HG03565 (cell line): Measurements from ENCODE around the gene CPNE5.
"Not testable (repeated sequence)": the region's sequence is repeated elsewhere in the genome, so short reads cannot be mapped to it uniquely, and the experiment has no call there.

ENCODE experiments used
- ATAC-seq: cut with Tn5 transposase; IDR thresholded peaks from one replicate; pipeline ENCODE4 v1.9.1; 2021; ENCODE audit warnings: mild to moderate bottlenecking, moderate library complexity; ENCODE audit not compliant: unreplicated experiment

Gene CPNE5

DNA sequence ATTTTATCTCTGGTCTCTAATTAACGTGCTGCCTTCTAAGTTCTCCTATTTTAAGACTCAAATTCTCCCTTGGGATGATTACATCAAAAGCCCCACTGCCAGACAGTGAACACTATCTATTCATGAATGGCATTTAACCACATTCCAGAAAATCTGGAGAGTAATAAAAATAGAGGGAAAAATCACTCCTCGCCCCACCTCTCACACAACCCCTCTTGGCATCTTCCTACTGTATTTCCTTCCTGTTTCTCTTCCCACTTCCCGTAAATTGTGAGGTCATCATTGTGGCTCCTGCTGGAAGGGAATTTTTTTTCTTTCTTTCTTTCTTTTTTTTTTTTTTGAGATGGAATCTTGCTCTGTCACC, 110.1 kb downstream of the CPNE5 start:
- ATAC-seq = no peak

DNA sequence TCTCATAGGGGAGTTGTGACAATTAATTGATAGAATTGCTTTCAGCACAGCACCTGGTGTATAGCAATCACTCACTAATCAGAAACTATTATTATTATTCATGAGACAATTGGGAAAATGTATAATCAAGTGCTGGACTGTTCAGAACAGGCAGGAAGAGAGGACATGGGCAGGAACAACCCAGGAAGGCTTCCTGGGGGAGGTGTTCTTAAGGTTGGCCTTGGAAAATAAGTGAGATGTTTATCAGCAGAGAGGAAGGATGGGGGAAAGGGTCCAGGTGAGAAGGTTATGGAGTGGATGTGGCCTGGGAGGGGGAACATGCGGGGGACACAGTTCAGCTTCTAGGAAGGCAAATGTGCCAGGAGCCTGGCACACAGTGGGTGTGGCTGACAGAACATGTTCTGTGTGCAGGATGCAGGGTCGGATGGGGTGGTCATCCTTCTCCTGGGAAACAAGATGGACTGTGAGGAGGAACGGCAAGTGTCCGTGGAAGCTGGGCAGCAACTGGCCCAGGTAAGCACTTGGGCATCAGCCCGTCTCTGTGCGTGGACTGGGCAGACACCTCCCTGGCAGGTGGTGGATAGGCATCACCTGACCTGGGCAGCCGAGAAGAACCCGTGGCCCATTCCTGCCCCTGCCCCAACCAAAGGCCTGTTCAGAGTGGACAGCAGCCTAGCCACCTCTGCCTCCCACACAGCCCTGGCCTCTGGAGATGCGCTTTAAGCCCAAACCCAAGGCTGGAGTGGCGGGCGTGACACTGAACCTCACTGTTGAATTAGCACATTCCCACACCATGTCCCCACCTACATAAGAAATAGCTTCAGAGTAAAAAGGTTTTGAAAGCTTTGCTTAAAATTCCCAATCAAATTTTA, 110.7 kb downstream of the CPNE5 start:
- ATAC-seq = no peak

DNA sequence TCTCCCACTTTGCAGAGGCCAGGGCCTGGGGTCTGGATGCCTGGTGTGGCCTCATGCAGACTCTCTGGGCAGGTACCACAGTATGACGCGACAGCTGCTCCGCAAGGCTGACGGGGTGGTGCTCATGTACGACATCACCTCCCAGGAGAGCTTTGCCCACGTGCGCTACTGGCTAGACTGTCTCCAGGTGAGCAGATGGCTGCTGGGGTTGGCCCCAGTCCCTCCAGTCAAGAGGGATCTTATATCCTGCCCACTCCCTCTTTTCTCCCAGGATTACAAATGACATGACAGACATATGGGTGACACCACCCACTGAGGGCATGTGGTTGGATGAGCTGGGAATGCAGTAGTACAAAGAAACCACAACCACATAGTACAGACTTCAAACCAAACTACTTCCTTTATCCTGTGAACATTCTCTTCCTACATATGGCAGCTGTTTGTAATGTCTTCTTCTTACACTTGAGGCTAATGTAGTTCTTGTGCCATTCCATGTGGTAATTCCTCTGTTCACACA, 111.7 kb downstream of the CPNE5 start:
- ATAC-seq = no peak

DNA sequence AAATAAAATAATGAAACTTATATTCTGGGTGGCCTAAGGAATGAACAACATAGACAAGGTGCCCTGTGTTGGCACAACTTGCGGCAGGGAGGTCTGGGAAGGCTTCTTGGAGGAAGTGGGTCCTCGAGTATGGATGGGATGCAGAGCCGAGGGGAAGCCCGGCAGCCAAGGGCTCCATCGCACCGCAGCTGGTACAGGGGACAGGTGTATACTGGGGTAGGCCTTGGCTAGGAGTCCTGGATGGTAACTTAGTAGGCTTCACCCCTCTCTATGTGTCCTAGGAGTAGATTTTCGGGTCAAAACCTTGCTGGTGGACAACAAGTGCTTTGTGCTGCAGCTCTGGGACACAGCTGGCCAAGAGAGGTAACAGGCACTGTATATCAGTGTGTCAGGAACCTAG, 113.7 kb downstream of the CPNE5 start:
- ATAC-seq = no peak

DNA sequence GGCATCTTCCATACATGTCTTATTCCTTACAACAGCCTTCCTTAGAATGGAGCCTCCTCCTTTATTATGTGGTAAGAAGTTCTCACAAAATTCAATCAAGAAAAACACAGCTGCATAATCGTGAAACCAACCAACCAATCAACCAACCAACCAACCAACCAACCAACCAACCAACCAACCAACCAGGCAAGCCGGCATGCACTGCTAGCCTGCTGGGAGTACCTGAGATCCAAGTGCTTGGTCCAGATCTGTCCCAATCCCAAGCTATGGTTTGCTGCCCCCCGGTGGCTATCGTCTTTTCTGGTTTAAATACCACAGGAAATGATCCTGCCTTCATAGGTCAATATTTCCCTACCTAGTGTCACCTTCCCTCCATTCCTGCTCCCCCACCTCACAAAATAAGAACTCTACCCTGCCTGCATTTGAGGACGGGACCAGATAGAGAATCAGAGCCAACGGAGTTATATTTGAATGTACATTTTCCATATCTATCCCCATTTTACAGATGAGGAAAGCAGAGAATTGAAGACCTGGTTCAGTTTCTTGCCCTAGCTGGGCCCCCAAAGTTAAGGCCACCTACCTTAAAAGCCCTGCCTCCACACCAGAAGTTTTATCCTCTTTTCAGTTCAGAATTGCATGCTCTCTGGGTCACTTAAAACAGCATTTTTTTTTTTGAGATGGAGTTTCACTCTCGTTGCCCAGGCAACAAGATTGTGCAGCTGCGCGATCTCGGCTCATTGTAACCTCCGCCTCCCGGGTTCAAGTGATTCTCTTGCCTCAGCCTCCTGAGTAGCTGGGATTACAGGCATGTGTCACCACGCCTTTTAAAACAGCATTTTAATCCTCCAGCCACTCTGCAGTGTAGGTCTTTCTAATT, 114.5 kb downstream of the CPNE5 start:
- ATAC-seq = no peak

DNA sequence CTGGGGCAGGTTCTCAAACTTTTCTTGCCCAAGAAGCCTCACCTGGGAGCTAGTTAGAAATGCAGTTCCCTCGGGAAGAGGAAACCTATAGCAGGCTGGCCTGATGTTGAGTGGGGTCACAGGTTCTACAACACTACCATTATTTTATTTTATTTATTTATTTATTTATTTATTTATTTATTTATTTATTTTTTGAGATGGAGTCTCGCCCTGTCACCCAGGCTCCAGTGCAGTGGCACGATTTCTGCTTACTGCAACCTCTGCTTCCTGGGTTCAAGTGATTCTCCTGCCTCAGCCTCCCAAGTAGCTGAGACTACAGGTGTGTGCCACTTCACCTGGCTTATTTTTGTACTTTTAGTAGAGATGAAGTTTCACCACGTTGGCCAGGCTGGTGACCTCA, 115.3 kb downstream of the CPNE5 start:
- not testable (repeated sequence) for ATAC-seq

DNA sequence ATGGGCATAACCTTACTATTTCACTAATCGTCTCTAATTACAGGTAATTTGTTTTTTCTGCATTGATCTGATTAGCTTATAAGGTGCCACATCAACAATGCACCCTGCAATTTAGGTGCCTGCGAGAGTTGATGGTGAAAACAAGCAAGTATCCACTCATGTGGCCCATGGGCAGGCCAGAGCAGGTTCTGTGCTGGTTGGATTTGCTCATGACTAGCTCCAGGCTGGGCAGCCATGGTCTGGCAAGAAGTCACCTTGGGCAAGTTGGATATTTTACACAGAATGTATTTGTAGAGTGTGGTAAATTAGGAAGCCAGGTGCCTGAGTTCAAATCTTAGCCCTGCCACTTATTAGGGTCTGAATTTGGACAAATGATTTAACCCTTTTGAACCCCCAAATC, 116.4 kb downstream of the CPNE5 start:
- ATAC-seq = no peak

DNA sequence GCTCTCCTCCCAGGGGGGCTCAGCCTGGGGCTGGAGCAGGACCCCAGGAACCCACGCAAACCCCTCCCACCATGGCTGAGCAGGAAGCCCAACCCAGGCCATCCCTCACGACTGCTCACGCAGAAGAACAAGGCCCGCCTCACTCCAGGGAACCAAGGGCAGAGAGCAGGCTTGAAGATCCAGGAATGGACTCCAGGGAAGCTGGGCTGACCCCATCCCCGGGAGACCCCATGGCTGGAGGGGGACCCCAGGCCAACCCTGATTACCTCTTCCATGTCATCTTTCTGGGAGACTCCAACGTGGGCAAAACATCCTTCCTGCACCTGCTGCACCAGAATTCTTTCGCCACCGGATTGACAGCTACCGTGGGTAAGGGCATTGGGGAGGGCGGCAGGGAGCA, 116.9 kb downstream of the CPNE5 start:
- ATAC-seq = no peak

DNA sequence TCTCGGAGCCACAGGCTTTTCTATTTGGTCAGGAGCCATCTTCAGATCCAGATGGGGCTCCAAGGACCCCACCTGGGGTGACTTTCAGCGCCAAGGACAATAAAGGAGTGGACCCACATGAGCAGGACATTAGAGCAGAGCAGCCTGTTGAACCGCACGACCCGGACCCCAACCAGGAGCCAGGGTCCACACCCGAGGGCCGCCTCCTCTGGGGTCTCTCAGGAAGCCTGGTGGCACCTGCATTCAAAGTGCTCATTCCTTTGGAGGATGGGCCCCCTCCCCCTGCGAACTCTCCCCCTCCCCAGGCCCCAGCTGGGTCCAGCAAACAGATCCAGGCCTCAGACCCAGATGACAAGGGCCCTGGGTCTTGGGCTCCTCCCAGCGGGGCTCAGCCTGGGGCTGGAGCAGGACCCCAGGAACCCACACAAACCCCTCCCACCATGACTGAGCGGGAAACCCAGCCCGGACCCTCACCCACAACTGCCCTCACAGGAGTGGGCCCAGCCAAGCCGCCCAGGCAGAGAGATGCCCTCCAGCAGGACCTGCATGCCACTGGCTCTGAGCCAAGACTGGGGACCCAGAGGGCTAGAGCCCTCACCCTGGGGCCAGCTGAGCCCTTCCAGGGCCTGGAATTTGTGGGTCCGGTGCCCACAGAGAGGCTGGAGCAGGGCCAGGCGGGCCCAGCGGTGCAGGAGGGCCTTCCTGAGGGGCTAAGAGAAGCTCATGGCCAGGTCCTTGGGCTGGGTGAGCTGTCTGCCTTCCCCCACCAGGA, 117.7 kb downstream of the CPNE5 start:
- no peak for ATAC-seq

DNA sequence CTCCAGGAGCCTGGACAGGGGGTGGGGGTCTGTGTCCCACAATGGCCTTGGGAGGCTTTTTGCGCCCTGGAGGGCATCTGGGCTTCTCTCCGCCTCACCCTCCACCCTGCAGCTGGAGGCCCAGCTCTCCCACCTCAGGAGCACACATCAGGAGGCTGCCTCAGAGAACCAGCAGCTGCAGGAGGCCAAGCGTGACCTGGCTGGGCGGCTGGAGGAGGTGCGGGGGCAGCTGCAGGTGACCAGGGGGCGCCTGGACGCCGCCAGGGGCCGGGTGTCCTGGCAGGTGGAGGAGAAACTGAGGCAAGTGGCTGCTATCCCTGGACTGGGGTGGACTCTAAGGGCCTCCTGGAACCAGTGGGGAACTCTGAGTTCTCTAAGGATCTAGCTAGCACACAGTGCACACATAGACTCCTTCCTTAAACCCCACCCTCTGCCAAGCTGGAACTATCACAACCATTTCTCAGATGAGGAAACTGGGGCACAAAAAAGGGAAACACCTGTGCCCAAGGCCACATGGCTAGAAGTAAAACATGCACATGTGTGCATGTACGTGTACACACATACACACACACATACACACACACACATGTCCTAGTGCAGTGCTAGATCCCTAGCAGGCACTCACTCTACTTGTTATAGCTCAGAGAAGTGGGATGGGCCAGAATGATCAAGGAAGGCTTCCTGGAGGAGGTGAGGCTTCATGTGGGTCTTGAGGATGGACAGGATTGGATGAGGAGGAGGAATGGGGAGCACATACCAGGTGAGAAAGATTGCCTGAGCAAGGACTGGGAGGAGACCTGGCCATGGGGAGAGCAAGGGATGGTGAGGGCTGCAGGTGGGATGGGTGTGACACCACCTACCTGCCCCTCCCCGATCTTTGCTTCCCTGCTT, 118.7 kb downstream of the CPNE5 start:
- ATAC-seq = no peak

DNA sequence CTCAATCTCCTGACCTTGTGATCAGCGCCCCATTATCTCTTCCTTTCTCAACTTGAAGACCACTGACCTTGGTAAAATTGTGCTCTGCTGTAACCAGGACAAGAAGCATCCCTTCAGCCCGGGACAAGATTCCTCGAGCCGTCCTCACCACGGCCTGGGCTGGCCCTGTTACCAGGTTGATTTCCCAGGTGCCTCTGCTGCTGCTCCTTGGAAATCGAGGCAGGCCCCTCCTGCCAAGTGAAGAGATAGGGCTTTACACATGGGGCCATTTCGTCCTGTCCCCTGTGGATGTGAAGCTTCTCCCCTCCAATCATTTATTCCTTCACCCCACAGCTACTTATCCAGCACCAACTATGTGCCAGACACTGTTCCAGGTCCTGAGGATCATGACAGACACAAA, 120.1 kb downstream of the CPNE5 start:
- ATAC-seq = no peak

DNA sequence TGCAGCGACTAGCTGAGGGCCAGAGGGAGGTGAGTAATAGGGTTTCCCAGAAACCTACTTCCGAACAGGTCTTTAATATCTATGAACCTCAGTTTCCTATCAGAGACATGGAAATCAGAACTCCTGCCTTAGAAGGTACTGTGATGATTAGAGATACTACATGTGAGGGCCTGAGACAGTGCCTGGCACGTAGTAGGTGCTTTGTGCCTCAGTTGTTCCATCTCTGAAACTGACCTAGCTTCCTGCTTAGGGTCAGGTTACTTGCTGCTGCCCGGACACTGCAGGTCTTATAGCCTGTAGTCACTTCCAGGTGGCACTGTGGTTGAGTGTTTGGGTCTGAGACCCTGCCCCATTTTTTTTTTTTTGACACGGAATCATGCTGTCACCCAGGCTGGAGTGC, 120.7 kb downstream of the CPNE5 start:
- ATAC-seq = no peak

DNA sequence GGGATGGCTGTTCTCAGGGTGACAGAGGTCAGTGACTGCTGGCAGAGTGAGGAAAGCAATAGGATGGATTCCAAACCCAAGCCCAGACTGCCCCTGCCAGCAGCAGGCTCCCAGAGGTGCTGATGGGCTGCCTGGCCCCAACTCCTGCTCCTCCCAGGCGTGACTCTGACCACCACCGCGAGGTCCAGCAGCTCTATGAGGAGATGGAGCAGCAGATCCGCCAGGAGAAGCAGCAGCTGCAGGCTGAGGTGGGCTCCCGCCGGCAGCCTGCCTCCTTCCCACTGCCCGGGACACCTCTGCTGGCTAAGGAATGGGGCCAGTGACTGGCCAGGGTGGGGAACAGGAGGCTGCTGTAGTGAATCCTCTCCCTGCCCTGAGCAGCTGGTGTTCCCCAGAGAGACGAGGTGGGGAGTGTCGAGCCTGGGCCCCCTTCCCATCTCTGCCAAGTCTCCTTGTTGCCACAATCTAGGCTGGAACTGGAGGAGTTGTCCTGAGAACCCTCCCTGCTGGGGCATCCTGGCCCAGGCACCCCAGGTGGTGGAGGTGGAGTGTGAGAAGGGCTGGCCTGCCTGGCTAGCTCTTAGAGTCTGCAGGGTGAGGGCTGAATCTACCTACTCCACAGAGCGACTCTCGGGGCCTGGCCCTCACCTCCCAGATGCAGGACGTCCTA, 121.2 kb downstream of the CPNE5 start:
- ATAC-seq = no peak

DNA sequence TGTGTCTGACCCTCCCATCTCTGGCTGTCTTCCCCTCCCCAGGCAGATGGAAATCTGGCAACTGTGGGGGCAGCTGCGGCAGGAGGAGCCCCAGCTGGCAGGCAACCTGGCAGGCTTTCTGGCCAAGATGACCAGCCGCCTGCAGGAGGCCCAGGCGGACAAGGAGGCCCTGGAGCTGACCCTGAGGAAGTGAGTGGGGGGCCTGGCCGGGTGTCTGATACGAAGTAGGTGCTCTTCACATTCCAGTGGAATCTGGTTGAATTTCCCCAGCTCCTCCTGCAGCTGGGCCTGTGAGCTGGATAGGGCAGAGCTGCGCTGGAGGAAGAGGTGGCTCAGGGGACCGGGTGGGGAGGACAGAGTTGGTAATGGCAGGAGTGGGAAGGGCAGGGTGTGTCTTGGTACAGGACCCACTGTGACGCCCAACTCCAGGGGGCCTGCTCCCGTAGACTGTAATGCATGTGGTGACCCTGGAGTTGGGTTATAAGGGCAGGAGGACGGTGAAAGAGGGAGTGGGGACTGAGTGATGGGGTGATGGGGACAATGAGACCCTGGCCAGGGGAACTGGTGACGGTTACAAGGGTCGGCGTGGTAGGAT, 121.9 kb downstream of the CPNE5 start:
- ATAC-seq = no peak

DNA sequence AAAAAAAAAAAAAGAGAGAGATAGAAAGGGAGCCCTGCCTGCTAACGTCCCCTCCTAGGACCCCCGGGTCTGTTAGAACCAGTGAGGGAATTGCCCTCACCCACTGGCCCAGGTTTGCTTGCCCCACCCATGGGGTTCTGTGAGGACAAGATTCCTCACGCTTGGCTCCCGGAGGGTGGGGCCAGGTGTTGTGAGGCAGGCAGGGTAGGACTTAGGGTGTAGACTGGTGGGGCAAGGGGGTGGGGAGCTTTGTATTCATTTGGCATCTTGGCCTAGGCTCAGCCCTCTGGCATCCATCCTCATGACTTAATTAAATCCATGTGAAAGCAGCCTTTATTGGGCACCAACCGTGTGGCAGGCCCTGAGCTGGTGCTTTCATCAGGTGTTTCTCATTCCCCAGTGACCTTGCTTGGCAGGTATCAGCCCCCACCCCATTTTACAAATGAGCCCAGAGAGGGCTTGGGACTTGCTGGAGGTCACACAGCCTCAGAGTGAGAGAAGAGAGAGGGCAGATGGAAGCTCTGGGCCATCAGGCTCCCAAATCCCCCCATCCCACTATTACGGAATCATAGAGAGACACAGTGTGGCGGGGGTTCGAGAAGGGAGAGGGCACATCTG, 122.7 kb downstream of the CPNE5 start:
- no peak for ATAC-seq

DNA sequence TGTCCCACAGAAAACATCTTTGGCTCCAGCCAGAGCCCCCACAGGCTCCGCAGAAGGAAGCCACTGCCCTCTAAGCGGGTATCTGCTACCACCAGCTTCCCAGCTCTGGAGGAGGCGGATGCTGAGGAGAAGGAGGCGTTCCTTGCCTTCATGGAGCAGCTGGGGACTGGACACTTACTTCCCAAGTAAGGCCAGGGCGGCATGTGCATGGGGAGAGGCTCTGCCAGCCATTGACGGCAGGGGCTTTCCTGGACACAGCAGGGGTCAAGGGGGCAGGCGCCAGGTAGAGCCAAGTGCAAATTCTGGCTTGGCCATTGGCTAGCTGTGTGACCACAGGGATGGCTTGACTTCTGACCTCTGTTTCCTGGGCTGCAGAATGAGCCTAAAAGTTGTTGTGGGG, 123.8 kb downstream of the CPNE5 start:
- no peak for ATAC-seq

DNA sequence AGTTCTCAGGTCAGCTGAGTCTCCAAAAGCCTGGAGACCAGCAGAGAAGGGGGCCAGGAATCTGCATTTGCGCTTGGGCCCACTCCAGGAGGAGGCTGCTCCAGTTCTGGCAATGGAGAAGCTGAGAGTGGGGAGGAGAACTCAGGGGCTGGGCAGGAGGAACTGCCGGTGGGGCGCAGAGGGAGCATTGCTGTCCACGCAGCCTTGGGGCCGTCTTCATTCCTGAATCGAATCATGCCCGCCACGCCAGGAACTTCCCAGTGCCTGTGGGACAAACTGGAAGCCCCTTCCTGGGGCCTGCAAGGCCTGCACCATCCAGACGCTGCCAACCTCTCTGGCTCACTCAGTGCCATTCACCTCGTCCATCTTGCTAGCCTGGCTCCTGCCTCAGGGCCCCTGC, 124.7 kb downstream of the CPNE5 start:
- ATAC-seq = no peak

DNA sequence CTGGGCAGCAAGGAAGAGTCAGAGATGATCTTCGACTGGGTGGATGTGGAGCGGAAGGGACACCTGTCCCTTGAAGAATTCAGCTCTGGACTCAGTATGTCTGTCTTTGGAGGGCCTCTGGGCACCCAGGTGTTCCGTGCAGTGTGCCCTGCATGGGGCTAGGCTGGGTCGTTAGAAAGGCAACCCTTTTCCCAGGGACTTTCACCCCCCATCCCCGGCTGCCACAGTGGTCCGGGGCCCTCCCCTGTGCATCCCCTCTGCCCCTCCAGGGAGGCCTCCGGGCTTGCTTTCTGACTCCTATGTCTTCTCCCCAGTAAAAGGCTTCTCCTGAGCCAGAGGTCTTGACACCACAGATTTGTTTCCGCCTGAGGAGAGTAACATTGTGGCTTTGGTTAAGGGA, 125.4 kb downstream of the CPNE5 start:
- no peak for ATAC-seq

DNA sequence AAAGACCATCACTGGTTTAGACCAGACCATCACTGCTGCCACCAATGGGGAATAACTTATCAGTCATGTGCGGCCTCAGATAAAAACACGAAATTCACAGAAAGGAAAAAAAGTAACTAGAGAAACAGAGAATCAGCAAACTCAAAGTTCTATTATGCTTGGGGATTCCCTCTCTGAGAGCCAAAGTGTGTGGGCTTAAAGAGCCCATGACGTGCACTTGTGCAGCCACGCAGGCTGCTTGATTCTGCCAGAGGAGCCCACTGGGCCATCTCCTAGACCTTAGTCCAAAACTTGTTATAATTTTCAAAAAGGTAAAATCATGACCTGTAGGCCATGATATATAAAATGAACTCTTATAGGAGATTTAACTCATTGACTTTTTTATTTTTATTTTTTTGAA, 126.4 kb downstream of the CPNE5 start:
- no peak for ATAC-seq
